HG02852 (cell line): ENCODE results near the gene ARHGAP44.

Source experiments
- ATAC-seq: cut with Tn5 transposase; IDR thresholded peaks from one replicate; pipeline ENCODE4 v1.9.1; 2021; ENCODE audit warnings: mild to moderate bottlenecking, moderate library complexity; ENCODE audit not compliant: unreplicated experiment

Gene ARHGAP44

DNA sequence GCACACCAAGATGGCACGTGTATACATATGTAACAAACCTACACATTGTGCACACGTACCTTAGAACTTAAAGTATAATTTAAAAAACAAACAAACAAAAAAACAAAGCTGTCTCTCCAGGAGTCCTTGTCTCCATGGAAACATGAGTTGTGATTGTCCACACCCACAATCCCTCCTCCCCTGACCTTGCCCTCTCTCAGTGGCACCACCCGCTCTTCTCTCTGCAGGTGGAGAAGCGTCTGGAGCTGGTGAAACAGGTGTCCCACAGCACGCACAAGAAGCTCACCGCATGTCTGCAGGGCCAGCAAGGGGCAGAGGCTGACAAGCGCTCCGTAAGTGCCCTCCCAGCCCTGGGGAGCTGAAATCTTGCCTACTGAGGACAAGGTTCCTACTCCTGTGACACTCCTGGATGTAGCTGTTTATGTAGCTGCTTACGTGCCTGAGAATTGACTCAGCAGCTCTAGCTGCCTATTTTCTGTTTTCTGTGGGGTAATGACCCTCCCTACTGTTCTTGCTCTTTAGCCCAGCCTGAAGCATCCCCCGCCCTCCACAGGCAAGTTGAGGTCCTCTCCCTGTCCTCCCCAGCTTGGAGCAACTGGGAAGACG is 107.0 kb downstream of the ARHGAP44 start:
- ATAC-seq: no peak

- ATAC-seq: no peak
These were observed 108.8 kb downstream of the ARHGAP44 start for GRCh38 chr17:12898110-12898509.

- no peak for ATAC-seq
These were observed 110.3 kb downstream of the ARHGAP44 start for GRCh38 chr17:12899604-12900003.

DNA sequence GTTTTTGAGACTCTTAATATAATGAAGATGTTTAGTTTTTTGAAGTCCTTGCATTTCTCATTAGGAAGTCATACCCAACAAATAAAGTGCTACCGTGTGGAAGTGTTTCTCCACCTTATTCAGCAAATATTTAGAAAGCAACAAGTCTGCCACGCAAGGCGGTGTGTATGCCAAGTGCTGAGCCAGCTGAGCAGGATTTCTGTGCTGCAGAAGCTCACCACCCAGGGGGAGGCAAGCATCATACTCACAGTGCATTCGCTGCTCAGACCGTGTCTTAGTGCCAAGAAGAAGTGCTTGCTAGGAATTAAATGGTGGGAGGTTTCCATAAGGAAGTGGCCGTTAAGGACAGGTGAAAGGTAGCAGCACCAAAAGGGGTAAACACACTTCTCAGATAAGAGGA is 111.2 kb downstream of the ARHGAP44 start:
- ATAC-seq: no peak

DNA sequence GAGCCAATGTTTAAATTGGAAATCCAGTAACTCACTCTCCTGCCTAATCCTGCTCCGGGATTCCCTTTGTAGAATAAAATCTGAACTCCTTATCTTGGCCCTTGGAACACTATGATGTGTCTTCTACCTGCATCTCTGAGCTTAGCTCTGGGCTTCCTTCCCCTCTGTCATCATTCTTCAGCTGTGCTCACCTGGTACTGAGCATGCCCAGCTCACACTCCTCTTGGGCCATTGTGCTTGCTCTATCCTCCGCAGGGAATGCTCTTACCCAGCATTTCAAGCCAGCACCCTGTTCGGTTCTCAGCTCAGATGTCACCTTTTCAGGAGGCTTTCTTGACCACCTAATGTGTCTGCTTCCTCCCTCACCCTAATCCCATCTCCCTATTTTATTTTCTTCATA is 112.7 kb downstream of the ARHGAP44 start:
- ATAC-seq: no peak

- ATAC-seq: no peak
These were observed 118.2 kb downstream of the ARHGAP44 start for GRCh38 chr17:12907477-12907876.

DNA sequence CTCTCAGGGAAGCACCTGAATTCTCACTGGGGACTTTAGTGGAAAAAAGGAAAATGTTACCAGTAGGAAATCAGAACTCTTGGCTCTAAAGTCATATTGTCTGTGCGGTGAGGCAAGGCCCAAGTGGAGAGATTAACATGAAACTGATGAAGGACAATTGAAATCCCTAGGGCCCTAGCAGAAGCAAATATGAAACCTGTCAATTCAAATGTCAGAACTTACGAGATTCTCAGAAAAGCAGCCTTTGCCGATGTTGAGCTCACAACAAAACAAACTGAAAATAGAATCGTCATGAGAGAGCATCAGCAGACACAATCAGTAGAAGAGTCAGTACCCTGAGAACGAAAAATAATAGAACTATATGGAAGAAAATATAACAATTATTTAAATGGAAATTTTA is 119.7 kb downstream of the ARHGAP44 start:
- ATAC-seq: no peak

DNA sequence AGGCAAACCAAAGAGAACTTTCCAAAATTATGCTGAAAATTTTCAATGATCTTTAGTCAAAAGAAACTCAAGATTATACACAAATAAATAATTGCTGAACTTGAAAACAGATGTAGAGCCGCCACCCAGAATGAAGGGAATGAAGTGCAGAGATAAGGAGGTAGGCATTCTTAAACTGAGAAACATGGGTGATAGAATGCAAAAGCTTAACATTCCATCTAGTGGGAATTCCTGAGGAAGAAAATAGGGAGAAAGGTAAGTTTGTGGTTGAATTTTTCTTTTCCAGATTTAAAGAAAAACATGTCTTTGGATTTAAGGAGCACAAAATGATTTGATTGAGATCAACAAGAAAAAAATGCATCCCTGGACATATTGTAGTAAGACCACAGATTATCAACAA is 120.2 kb downstream of the ARHGAP44 start:
- ATAC-seq: no peak

DNA sequence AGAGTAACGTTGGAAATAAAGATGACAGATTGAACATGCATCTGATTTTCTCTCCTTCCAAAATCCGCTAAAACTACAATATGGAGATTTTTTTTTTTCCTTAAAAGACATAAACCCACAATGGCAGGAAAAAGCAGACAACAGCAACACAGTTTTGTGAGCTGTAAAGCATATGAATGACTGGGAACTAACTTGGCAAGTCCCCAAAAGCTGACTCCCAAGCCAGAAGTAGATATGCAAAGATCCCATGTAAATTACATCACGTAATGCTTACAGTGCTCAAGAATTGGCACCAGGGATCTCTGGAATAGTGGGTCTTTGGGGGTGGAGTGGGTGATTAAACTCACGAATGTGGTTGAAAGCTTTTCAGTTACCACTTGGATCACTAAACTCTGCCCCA is 121.9 kb downstream of the ARHGAP44 start:
- ATAC-seq: no peak

- ATAC-seq: no peak
These were observed 128.1 kb downstream of the ARHGAP44 start for GRCh38 chr17:12917399-12917798.

GRCh38 chr17:12918142-12918541 is 128.8 kb downstream of the ARHGAP44 start:
- ATAC-seq: no peak

- ATAC-seq: no peak
These were observed 132.8 kb downstream of the ARHGAP44 start for GRCh38 chr17:12922120-12922519.

DNA sequence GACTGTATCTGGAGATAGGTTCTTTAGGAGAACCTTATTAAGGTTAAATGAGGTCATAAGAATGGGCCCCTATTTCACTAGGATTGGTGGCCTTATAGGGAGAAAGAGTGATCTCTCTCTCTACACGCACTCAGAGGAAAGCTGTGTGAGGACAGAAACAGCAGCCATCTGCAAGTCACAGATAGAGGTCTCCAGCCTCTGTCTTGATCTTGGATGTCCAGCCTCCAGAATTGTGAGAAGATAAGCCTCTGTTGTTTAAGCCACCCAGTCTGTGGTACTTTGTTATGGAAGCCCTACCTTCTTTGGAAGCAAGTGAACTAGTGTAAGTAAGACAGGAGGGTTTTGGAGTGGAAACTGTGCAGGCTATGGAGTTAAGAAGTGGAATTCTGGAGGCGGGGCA is 135.3 kb downstream of the ARHGAP44 start:
- ATAC-seq: no peak

- ATAC-seq: no peak
These were observed 137.7 kb downstream of the ARHGAP44 start for GRCh38 chr17:12927001-12927400.

DNA sequence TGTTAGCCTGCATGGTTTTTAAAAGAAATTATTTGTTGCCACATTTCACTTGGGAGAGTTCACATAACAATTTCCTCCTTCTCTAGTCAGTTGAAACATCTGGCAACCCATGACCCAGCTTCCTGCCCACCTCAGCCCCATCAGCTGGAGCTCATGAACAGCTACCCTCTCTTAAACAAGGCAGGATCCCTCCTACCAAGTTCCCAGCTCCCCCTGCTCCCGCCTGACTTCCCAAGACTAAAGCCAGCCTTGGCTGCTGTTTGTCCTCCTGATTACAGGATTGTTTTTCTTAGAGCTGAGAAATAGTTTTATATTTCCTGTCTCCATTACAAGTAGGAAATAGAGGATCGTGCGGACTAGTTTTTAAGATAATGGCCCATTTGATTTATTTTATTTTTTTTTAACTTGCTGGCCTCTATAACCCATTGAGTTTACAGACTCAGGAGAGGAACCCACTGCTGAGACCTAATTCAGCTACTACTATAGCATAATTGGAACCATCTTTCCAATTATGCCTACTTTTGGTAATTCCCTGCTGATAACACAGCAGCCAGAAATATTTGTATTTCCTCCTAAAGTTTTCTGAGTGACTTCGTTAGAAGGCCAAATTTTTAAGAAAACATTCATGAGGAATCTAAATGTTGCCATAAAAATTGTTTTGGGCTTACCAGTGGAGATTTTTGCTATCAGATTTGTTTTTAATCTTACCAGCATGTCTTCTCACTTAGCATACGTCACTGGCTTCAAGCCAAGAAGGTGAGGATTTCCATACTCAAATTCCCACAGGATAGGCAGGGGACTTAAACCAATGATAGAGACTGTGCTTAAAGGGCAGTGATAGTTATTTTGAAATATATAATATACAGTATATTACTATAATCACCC is 138.5 kb downstream of the ARHGAP44 start:
- ATAC-seq: no peak

GRCh38 chr17:12928736-12929135 is 139.4 kb downstream of the ARHGAP44 start:
- ATAC-seq: no peak

GRCh38 chr17:12936501-12936900 is 147.2 kb downstream of the ARHGAP44 start:
- ATAC-seq: no peak

DNA sequence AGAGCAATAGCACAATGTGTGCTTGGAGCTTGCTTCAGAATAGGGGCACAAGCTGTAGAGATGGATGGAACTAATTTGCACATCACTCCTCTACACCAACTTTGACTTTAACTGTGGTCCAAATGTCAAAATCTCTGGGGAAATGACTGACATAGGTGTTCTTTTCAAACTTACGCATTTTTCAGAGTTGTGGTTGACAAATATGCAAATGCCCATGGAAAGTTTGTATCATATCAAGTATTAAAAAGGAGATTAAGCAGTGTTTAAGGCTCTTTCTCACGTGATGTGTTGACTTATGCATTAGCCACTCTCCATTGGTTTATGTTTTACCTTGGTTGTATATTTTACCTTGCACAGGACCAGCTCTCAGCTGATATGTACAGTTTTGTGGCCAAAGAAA is 151.4 kb downstream of the ARHGAP44 start:
- ATAC-seq: no peak

- no peak for ATAC-seq
These were observed 157.7 kb downstream of the ARHGAP44 start for GRCh38 chr17:12947047-12947446.

- no peak for ATAC-seq
These were observed 162.7 kb downstream of the ARHGAP44 start for GRCh38 chr17:12952012-12952411.

GRCh38 chr17:12953156-12953555 is 163.9 kb downstream of the ARHGAP44 start:
- no peak for ATAC-seq

GRCh38 chr17:12955521-12955920 is 166.2 kb downstream of the ARHGAP44 start:
- no peak for ATAC-seq
